Body of pancreas (tissue), 4 donors: ENCODE results near the gene COL26A1.

ENCODE experiments used
- POLR2A ChIP-seq, 3 donors: fragments of 450-650 bp; IDR thresholded peaks; one replicate each; pipeline ENCODE4 v1.6.1; 2016; ENCODE audit warnings: antibody characterized with exemption in 3 of 3, mild to moderate bottlenecking in 2 of 3
- TF ChIP-seq, protein P1 (sequence below), 7 experiments: fragments of 450-650 bp in 4 of 7; fragments of 200-600 bp in 3 of 7; sonication (generic) in 3 of 7; IDR thresholded peaks; one replicate each; pipeline ENCODE4 v1.5.1; 2016 to 2019; ENCODE audit warnings: antibody characterized with exemption in 7 of 7

DNA sequence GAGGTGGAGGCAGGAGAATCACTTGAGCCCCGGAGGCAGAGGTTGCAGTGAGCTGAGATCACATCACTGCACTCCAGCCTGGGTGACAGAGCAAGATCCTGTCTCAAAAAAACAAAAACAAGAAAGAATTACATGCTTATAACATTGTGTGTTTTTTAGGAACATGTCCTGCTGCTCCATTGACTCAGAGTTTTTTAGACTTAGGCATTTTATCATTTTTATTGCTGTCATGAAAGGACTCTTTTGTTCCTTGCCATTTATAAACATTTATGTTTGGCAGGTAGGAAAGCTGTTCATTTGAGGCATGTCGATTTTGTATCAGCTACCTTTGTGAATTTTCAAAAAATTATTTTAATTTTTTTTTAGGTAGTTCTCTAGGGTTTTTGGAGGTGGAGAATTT, 20.3 kb downstream of the COL26A1 start:
- TF ChIP-seq, protein P1, sequence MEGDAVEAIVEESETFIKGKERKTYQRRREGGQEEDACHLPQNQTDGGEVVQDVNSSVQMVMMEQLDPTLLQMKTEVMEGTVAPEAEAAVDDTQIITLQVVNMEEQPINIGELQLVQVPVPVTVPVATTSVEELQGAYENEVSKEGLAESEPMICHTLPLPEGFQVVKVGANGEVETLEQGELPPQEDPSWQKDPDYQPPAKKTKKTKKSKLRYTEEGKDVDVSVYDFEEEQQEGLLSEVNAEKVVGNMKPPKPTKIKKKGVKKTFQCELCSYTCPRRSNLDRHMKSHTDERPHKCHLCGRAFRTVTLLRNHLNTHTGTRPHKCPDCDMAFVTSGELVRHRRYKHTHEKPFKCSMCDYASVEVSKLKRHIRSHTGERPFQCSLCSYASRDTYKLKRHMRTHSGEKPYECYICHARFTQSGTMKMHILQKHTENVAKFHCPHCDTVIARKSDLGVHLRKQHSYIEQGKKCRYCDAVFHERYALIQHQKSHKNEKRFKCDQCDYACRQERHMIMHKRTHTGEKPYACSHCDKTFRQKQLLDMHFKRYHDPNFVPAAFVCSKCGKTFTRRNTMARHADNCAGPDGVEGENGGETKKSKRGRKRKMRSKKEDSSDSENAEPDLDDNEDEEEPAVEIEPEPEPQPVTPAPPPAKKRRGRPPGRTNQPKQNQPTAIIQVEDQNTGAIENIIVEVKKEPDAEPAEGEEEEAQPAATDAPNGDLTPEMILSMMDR (IDR thresholded peaks at IDR 0.05) = no peak
- TF ChIP-seq POLR2A (IDR thresholded peaks at IDR 0.05) = no peak
